ENCODE measurements around the gene DRD1.

Gene DRD1

DNA sequence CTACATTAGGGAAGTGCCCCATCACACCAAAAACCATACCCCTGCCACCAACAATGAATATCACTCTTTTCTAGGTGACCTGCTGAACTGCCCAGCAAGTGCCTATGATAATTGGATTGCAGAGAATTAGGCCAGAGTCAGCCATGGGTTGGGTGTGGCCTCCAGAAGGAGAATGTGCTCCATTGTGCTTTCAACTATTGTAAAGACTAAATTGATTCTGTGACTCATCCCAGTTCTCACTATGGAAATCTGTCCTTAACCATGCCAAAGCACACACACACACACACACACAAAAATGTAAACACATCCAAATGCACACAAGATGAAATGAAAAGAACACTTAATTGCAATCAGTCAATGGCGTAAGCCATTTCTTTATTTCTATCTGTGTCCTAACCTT, 25.7 kb downstream of the DRD1 start:
- TF ChIP-seq TAF1 (IDR thresholded peaks at IDR 0.05; ENCODE audit: borderline replicate concordance, insufficient read depth, low read length) (no peak), SIN3A (IDR thresholded peaks at IDR 0.05; ENCODE audit: borderline replicate concordance, insufficient read depth, low read length) (no peak), FOXP2 (optimal IDR thresholded peaks at IDR 0.05; ENCODE audit: borderline replicate concordance, extremely low read depth, extremely low read length, insufficient read depth) (no peak), POLR2AphosphoS5 (IDR thresholded peaks at IDR 0.05; ENCODE audit: low read depth, low read length) (no peak)
- TF ChIP-seq, protein P1, sequence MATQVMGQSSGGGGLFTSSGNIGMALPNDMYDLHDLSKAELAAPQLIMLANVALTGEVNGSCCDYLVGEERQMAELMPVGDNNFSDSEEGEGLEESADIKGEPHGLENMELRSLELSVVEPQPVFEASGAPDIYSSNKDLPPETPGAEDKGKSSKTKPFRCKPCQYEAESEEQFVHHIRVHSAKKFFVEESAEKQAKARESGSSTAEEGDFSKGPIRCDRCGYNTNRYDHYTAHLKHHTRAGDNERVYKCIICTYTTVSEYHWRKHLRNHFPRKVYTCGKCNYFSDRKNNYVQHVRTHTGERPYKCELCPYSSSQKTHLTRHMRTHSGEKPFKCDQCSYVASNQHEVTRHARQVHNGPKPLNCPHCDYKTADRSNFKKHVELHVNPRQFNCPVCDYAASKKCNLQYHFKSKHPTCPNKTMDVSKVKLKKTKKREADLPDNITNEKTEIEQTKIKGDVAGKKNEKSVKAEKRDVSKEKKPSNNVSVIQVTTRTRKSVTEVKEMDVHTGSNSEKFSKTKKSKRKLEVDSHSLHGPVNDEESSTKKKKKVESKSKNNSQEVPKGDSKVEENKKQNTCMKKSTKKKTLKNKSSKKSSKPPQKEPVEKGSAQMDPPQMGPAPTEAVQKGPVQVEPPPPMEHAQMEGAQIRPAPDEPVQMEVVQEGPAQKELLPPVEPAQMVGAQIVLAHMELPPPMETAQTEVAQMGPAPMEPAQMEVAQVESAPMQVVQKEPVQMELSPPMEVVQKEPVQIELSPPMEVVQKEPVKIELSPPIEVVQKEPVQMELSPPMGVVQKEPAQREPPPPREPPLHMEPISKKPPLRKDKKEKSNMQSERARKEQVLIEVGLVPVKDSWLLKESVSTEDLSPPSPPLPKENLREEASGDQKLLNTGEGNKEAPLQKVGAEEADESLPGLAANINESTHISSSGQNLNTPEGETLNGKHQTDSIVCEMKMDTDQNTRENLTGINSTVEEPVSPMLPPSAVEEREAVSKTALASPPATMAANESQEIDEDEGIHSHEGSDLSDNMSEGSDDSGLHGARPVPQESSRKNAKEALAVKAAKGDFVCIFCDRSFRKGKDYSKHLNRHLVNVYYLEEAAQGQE (IDR thresholded peaks at IDR 0.05; ENCODE audit: insufficient read depth in 1 of 2, low read depth in 2 of 2, low read length in 2 of 2), result no peak

DNA sequence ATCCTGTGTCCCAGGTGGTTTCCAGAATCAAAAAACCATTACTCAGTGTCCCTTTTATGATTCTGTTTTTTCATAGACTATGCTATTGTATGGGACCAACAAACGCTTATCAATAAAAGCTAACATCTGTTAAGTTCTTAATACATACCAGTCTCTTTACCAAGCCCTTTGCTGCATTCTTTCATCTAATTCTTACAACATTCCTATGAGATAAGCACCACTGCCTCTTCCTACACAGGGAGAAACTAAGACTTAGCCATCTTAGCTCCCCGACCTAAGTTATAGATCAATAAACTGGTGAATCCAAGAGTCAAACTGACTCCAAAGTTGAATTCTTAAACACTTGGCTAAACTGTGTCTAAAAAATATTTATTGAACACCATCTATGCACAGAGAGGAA, 26.6 kb downstream of the DRD1 start:
- TF ChIP-seq POLR2AphosphoS5 (IDR thresholded peaks at IDR 0.05; ENCODE audit: low read depth, low read length) (no peak), SIN3A (IDR thresholded peaks at IDR 0.05; ENCODE audit: borderline replicate concordance, insufficient read depth, low read length) (no peak), FOXP2 (optimal IDR thresholded peaks at IDR 0.05; ENCODE audit: borderline replicate concordance, extremely low read depth, extremely low read length, insufficient read depth) (no peak), TAF1 (IDR thresholded peaks at IDR 0.05; ENCODE audit: borderline replicate concordance, insufficient read depth, low read length) (no peak)
- TF ChIP-seq, protein P1 (IDR thresholded peaks at IDR 0.05; ENCODE audit: insufficient read depth in 1 of 2, low read depth in 2 of 2, low read length in 2 of 2), result no peak

DNA sequence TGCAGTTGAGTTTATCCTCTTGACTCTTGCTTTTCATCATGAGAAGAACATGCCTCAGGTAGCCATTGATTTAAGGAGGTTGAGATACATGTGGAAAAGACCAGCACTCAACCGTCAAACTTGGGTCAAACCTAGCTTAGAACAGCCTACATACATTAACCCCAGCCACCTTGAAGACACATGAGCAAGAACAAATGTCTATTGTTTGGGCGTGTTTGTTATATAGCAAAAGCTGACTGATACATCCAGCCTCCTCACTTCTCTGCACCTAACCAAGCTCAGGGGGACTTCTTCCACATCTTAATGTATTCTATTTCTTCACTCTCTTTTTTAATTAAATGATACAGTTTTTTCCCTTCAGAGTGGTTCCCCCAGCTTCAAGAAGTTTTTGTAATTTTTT, 28.7 kb downstream of the DRD1 start:
- no peak for TF ChIP-seq TAF1 (IDR thresholded peaks at IDR 0.05; ENCODE audit: borderline replicate concordance, insufficient read depth, low read length)
- TF ChIP-seq, protein P1 (IDR thresholded peaks at IDR 0.05; ENCODE audit: insufficient read depth in 1 of 2, low read depth in 2 of 2, low read length in 2 of 2), result no peak
- no peak for TF ChIP-seq FOXP2 (optimal IDR thresholded peaks at IDR 0.05; ENCODE audit: borderline replicate concordance, extremely low read depth, extremely low read length, insufficient read depth)
- TF ChIP-seq SIN3A (IDR thresholded peaks at IDR 0.05; ENCODE audit: borderline replicate concordance, insufficient read depth, low read length), result no peak
- TF ChIP-seq POLR2AphosphoS5 (IDR thresholded peaks at IDR 0.05; ENCODE audit: low read depth, low read length), result no peak

DNA sequence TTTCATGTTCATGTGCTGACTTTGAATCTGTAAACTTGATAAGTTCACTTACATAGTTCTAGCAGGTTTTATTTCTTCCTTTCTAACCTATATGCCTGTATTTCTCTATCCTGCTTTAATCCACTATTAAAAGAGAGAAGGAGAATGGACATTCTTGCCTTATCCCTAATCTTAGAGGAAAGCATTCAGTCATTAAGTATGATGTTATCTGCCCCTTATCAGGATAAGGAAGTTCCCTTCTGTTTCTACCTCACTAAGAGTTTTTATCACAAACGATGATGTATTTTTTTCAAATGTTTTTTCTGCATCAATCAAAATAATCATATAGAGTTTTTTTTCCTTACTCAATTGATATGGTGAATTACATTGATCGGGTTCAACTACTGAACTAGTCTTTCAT, 33.1 kb downstream of the DRD1 start:
- no peak for TF ChIP-seq SIN3A (IDR thresholded peaks at IDR 0.05; ENCODE audit: borderline replicate concordance, insufficient read depth, low read length)
- TF ChIP-seq FOXP2 (optimal IDR thresholded peaks at IDR 0.05; ENCODE audit: borderline replicate concordance, extremely low read depth, extremely low read length, insufficient read depth), result no peak
- TF ChIP-seq TAF1 (IDR thresholded peaks at IDR 0.05; ENCODE audit: borderline replicate concordance, insufficient read depth, low read length), result no peak
- TF ChIP-seq, protein P1 (IDR thresholded peaks at IDR 0.05; ENCODE audit: insufficient read depth in 1 of 2, low read depth in 2 of 2, low read length in 2 of 2), result no peak
- TF ChIP-seq POLR2AphosphoS5 (IDR thresholded peaks at IDR 0.05; ENCODE audit: low read depth, low read length), result no peak

DNA sequence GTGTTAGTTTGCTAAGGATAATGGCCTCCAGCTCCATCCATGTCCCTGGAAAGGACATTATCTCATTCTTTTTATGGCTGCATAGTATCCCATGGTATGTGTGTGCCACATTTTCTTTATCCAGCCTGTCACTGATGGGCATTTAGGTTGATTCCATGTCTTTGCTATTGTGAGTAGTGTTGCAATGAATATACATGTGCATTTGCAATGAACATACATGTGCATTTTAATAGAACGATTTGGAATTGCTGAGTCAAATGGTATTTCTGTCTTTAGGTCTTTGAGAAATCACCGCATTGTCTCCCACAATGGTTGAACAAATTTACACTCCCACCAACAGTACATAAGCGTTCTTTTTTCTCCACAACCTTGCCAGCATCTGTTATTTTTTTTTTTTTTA, 37.7 kb downstream of the DRD1 start:
- TF ChIP-seq SIN3A (IDR thresholded peaks at IDR 0.05; ENCODE audit: borderline replicate concordance, insufficient read depth, low read length) (no peak), POLR2AphosphoS5 (IDR thresholded peaks at IDR 0.05; ENCODE audit: low read depth, low read length) (no peak), TAF1 (IDR thresholded peaks at IDR 0.05; ENCODE audit: borderline replicate concordance, insufficient read depth, low read length) (no peak), FOXP2 (optimal IDR thresholded peaks at IDR 0.05; ENCODE audit: borderline replicate concordance, extremely low read depth, extremely low read length, insufficient read depth) (no peak)
- TF ChIP-seq, protein P1 (IDR thresholded peaks at IDR 0.05; ENCODE audit: insufficient read depth in 1 of 2, low read depth in 2 of 2, low read length in 2 of 2), result no peak
